T-helper 1 cell (primary cell): ENCODE results near the gene TGFBR1.
"Not testable (repeated sequence)": the region's sequence is repeated elsewhere in the genome, so short reads cannot be mapped to it uniquely, and the experiment has no call there.

Source experiments
- DNase-seq, 5 donors: peaks; one replicate each; pipeline ENCODE4 v3.0.0-alpha.2; 2012 to 2020

Gene TGFBR1

DNA sequence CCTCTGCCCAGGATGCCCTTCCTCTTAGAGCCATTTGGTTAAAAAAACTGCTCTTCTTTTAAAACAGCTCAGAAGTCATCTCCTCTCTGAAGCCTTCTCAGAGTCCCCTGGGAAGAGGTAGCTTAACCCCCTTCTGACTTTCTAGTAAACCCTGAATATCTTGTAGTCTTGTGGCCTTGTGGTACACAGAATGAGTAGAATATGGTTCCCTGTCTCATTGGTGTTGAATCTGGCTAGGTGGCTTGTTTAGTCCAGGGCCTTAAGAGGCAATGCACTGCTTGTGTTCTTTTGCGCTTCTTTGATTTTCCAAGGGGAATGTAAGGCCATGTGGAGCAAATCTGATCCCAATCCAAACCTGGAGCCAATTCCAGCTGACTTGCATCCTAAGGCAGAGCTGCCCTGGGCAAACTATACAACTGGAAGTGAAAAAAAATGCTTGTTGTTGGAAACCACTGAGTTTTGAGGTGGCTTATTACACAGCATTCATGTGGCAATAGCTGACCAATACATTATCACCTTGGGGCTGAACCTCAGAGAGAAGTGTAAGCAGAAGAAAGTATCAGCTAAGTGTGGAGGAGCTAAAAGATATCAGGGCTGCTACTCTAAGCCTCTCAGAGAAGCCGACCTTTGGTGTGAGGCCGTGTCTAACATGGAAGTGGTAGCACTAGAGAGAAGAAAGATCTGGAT lies 85.8 kb downstream of the TGFBR1 start:
- no peak for DNase-seq

DNA sequence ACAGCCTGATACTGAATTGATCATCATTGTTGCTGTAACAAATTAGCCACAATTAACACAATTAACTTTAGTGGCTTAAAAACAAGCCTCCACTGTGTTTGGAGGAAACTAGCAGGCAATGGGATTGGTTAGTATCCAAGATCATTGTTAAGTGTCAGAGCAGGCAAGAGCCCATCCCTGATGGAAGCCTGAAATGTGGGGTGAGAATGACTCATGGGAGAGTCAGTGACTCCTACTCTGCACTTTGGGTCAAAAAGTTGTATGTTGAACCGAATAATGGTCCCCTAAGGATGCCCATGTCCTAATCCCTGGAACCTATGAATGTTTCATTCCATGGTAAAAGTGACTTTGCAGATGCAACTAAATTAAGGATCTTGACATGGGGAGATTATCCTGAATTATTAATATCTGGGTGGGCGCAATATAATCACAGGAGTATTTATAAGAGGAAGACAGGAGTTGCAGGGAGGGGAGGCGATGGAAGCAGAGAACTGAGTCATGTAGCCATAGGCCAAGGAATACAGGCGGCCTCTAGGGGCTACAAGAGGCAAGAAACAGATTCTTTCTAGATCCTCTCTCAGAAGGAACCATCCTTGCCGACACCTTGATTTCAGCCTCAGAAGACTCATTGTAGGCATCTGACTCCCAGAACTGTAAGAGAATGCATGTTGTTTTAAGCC lies 88.0 kb downstream of the TGFBR1 start:
- DNase-seq, result no peak

DNA sequence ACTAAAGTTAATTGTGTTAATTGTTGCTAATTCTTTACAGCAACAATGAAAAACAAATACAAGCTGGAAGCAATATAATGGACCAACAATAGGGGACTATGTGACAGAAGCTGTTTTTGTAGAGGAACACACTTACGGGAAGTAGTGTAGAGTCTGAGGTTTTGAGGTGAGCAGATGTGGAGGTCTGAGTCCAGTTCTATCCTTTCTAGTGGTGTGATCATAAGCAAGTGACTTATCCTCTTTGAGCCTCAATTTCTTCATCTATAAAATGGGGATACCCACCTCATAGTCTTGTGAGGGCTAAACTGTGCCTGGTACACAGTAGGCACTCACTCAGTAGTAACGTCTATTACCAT lies 88.5 kb downstream of the TGFBR1 start:
- DNase-seq, result no peak

- DNase-seq, result not testable (repeated sequence)
These were observed 91.6 kb downstream of the TGFBR1 start for GRCh38 chr9:99196484-99196883.

DNA sequence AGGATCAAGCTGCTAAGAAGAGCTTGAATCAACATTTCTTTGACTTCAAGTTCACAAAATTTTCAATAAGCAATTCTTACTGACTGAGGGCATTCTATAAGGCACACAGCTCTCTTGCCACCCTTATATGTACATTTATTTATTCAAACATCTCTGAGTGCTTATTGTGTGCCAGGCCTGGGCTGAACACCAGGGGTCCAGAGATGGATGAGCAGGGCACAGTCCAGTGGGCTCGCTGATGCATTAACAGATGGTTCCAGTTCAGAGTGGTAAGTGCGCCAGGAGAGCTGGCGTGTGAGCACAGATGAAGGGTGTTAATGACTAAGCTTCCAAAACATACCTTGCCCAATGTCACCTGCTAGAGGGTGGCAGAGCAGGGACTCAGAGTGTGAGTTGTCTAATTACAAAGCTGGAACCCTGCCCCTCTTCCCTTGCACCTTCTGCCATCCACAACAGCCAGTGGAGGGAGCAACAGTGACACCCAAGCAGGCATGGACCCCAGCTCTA lies 92.3 kb downstream of the TGFBR1 start:
- DNase-seq, result no peak

GRCh38 chr9:99197987-99198386 lies 93.1 kb downstream of the TGFBR1 start:
- DNase-seq, result no peak

GRCh38 chr9:99199938-99200539 lies 95.1 kb downstream of the TGFBR1 start:
- DNase-seq, result no peak

GRCh38 chr9:99201603-99202002 lies 96.7 kb downstream of the TGFBR1 start:
- DNase-seq, result no peak
